Panc1 (cell line): Measurements from ENCODE around the gene SHROOM3. TPM values are rescaled to one million over a fixed set of nuclear protein-coding genes. Genes with fewer than 3 reads are reported as not detected.

ENCODE experiments used
- ATAC-seq: fragments of 200-7000 bp; cut with Tn5 transposase; 2 replicates; pipeline ENCODE4 v1.9.1; 2020; ENCODE audit warnings: mild to moderate bottlenecking, moderate library complexity
- BruUV-seq: library from RNA; stranded (reverse); fragments of 400-500 nt; replicated peaks from 2 replicates; lab custom pipeline; 2021; lab: Mats Ljungman, UMichigan
- CTCF ChIA-PET: fragments of 300-600 bp; sonication (Branson Sonifier 250); formaldehyde crosslinking; loops from one replicate; lab custom pipeline; 2022; ENCODE audit warnings: antibody characterized with exemption; lab: Charles Lee
- POLR2A ChIA-PET: fragments of 300-600 bp; sonication (Branson Sonifier 250); formaldehyde crosslinking; loops from one replicate; lab custom pipeline; 2022; ENCODE audit warnings: antibody characterized with exemption; lab: Charles Lee
- DNase-seq: peaks from one replicate; pipeline ENCODE4 v3.0.0-alpha.2; 2010; ENCODE audit warnings: low read depth, low spot score
- H3K27ac ChIP-seq: 2 replicates; pipeline ENCODE4 v1.5.1; 2011; ENCODE audit warnings: mild to moderate bottlenecking, low read length, inconsistent platforms
- H3K27me3 ChIP-seq: fragments of 200-500 bp; sonication (Bioruptor generic); 2 replicates; pipeline ENCODE4 v1.6.0; 2014; ENCODE audit warnings: low read length, inconsistent platforms; ENCODE audit not compliant: control insufficient read depth, insufficient read depth
- H3K36me3 ChIP-seq: fragments of 200-500 bp; sonication (Bioruptor generic); 2 replicates; pipeline ENCODE4 v1.5.1; 2014; ENCODE audit warnings: inconsistent platforms, mild to moderate bottlenecking, low read length, moderate library complexity; ENCODE audit not compliant: control insufficient read depth, insufficient read depth
- H3K4me1 ChIP-seq: 2 replicates; pipeline ENCODE4 v1.5.1; 2011; ENCODE audit warnings: inconsistent platforms, mild to moderate bottlenecking, low read length, moderate library complexity; ENCODE audit not compliant: control insufficient read depth, insufficient read depth
- H3K4me3 ChIP-seq, 2 experiments: 2 replicates each; pipeline ENCODE4 v1.5.1; 2011 to 2012; ENCODE audit warnings: low read depth in 2 of 2, low read length in 2 of 2, mild to moderate bottlenecking in 2 of 2, inconsistent platforms in 1 of 2, moderate library complexity in 1 of 2
- H3K9me3 ChIP-seq: fragments of 200-500 bp; sonication (Bioruptor generic); 2 replicates; pipeline ENCODE4 v1.5.1; 2014; ENCODE audit warnings: low read depth, mild to moderate bottlenecking, inconsistent platforms, low read length, moderate library complexity; ENCODE audit not compliant: control insufficient read depth, insufficient read depth
- POLR2AphosphoS5 ChIP-seq: IDR thresholded peaks from 2 replicates; pipeline ENCODE4 v1.6.1; 2012; ENCODE audit warnings: mild to moderate bottlenecking, low read depth, low read length, moderate library complexity
- SIN3A ChIP-seq: IDR thresholded peaks from 2 replicates; pipeline ENCODE4 v1.6.1; 2012; ENCODE audit warnings: low read depth, mild to moderate bottlenecking, low read length, moderate library complexity, borderline replicate concordance; ENCODE audit not compliant: insufficient read depth
- TCF7L2 ChIP-seq: IDR thresholded peaks from 2 replicates; pipeline ENCODE4 v1.6.1; 2011; ENCODE audit warnings: mild to moderate bottlenecking, low read depth, low read length, inconsistent platforms
- in situ Hi-C: cut with HindIII; loops from 2 replicates; pipeline ENCODE4 v1.10.0; 2016; ENCODE audit warnings: low sequenced_read_pairs, low pct_unique_long_range_greater_than_20kb
- intact Hi-C: fragments of 100-400 bp; cut with micrococcal nuclease; formaldehyde crosslinking; loops from one replicate; pipeline ENCODE4 v1.10.0; 2022; ENCODE audit not compliant: unreplicated experiment
- total RNA-seq: library from RNA; stranded (reverse); gene quantifications from one replicate; pipeline ENCODE4 v1.2.1, GENCODE V29; 2021; ENCODE audit not compliant: unreplicated experiment
- TF ChIP-seq, protein P1 (sequence below), 2 experiments: IDR thresholded peaks; 2 replicates each; pipeline ENCODE4 v1.6.1; 2011 to 2012; ENCODE audit warnings: low read depth in 2 of 2, control low read depth in 1 of 2, low read length in 1 of 2, mild to moderate bottlenecking in 1 of 2, moderate library complexity in 1 of 2; ENCODE audit not compliant: insufficient read depth in 1 of 2
- TF ChIP-seq, protein P2 (sequence below): fragments of 450-650 bp; IDR thresholded peaks from 2 replicates; pipeline ENCODE4 v1.5.1; 2017; ENCODE audit warnings: mild to moderate bottlenecking

The SHROOM3 gene
- total RNA-seq, 1 experiment from 2014 or later, result 7.2 TPM

GRCh38 chr4:76802236-76803021, 367.4 kb downstream of the SHROOM3 start:
- H3K27ac ChIP-seq, result peak overlapping the region; percentile 59
- H3K4me1 ChIP-seq, result peaks cover 4% of the 10 kb centered on the region; the same call in 1 of the 2 replicates
- ATAC-seq, result no peak
- H3K27me3 ChIP-seq, result no peaks in the 10 kb centered on the region
- no peak overlapping the region for H3K4me3 ChIP-seq
- POLR2A ChIA-PET, result no interaction called here
- intact Hi-C loops, result no loop called here
- TF ChIP-seq POLR2AphosphoS5, result no peak
- no peak for TF ChIP-seq SIN3A
- TF ChIP-seq, protein P1, sequence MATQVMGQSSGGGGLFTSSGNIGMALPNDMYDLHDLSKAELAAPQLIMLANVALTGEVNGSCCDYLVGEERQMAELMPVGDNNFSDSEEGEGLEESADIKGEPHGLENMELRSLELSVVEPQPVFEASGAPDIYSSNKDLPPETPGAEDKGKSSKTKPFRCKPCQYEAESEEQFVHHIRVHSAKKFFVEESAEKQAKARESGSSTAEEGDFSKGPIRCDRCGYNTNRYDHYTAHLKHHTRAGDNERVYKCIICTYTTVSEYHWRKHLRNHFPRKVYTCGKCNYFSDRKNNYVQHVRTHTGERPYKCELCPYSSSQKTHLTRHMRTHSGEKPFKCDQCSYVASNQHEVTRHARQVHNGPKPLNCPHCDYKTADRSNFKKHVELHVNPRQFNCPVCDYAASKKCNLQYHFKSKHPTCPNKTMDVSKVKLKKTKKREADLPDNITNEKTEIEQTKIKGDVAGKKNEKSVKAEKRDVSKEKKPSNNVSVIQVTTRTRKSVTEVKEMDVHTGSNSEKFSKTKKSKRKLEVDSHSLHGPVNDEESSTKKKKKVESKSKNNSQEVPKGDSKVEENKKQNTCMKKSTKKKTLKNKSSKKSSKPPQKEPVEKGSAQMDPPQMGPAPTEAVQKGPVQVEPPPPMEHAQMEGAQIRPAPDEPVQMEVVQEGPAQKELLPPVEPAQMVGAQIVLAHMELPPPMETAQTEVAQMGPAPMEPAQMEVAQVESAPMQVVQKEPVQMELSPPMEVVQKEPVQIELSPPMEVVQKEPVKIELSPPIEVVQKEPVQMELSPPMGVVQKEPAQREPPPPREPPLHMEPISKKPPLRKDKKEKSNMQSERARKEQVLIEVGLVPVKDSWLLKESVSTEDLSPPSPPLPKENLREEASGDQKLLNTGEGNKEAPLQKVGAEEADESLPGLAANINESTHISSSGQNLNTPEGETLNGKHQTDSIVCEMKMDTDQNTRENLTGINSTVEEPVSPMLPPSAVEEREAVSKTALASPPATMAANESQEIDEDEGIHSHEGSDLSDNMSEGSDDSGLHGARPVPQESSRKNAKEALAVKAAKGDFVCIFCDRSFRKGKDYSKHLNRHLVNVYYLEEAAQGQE (IDR thresholded peaks at IDR 0.05; ENCODE audit: insufficient read depth in 1 of 2, low read depth in 2 of 2, low read length in 1 of 2), result no peak
- TF ChIP-seq, protein P2, sequence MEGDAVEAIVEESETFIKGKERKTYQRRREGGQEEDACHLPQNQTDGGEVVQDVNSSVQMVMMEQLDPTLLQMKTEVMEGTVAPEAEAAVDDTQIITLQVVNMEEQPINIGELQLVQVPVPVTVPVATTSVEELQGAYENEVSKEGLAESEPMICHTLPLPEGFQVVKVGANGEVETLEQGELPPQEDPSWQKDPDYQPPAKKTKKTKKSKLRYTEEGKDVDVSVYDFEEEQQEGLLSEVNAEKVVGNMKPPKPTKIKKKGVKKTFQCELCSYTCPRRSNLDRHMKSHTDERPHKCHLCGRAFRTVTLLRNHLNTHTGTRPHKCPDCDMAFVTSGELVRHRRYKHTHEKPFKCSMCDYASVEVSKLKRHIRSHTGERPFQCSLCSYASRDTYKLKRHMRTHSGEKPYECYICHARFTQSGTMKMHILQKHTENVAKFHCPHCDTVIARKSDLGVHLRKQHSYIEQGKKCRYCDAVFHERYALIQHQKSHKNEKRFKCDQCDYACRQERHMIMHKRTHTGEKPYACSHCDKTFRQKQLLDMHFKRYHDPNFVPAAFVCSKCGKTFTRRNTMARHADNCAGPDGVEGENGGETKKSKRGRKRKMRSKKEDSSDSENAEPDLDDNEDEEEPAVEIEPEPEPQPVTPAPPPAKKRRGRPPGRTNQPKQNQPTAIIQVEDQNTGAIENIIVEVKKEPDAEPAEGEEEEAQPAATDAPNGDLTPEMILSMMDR, result no peak
- TF ChIP-seq TCF7L2, result no peak
- H3K9me3 ChIP-seq, result no peaks in the 10 kb centered on the region
- in situ Hi-C loops, result no loop called here
- DNase-seq, result no peak
- no peaks in the 10 kb centered on the region for H3K36me3 ChIP-seq
- no TSS peak for BruUV-seq
- CTCF ChIA-PET, result no interaction called here

DNA sequence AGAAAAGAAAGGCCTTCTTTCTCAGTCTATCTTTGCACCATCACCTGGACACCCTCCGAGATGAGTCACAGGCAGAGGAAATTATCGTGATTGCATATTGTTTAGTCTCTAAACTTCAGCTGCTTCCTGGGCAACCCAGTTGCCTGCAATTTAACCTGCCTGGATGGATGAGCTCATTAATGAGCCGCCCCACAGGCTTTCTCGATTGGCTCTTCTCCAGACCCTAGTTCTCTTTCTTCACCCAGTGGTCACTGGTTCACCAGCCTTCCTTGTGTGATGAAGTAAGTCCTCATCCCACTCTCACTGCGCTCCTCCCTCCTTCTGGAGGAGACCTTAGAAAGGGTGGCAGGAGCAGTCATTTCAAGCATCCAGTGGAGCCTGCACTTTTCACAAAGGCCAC, 368.5 kb downstream of the SHROOM3 start:
- Histone ChIP-seq H3K4me1 (peaks cover 4% of the 10 kb centered on the region; the same call in 1 of the 2 replicates), H3K36me3 (no peaks in the 10 kb centered on the region), H3K9me3 (no peaks in the 10 kb centered on the region), H3K27ac (peak overlapping the region; percentile 23; the same call in 1 of the 2 replicates), H3K4me3 (no peak overlapping the region), H3K27me3 (no peaks in the 10 kb centered on the region)
- TF ChIP-seq, protein P1 (IDR thresholded peaks at IDR 0.05; ENCODE audit: insufficient read depth in 1 of 2, low read depth in 2 of 2, low read length in 1 of 2), result no peak
- intact Hi-C loops, result no loop called here
- in situ Hi-C loops, result no loop called here
- BruUV-seq, result no TSS peak
- ChIA-PET POLR2A (interaction anchor here (0.6 kb wide), 1 partner anchor 227 kb away, joined by 3 read pairs; no protein-coding TSS in a partner anchor), CTCF (interaction anchor here (0.6 kb wide), 1 partner anchor 45 kb away, joined by 4 read pairs; no protein-coding TSS in a partner anchor)
- ATAC-seq, result peak; percentile 88
- DNase-seq, result peak; percentile 20
